Adipose tissue (tissue), 3 donors: ENCODE data around the gene LCE3B. TPM values are rescaled to one million over a fixed set of nuclear protein-coding genes. Genes with fewer than 3 reads are reported as not detected.

Source experiments
- H3K27ac ChIP-seq: one replicate; pipeline ENCODE4 v1.5.1; 2013; ENCODE audit warnings: low read depth, low read length
- WGBS, 3 donors: extraction: QIAGEN DNeasy Blood & Tissue Kit; methylation state at CpG; one replicate each; pipeline ENCODE4 v1.1.7; 2013; 5-methylcytosine and 5-hydroxymethylcytosine counted together
- polyA plus RNA-seq, 3 donors: library from polyadenylated mRNA; stranded (reverse); fragments of 200-250 nt; gene quantifications; one replicate each; pipeline ENCODE4 v1.2.3, GENCODE V29; 2013
- donor health status: healthy with polysubstance abuse.
- donor health status: Bipolar disorder and iron deficiency.
- donor health status: healthy.

The LCE3B gene
- polyA plus RNA-seq, 3 donors, result not detected

- no peak overlapping the region for H3K27ac ChIP-seq
These were observed 33.0 kb downstream of the LCE3B start for GRCh38 chr1:152646656-152647055.

- H3K27ac ChIP-seq, result no peak overlapping the region
- WGBS, 3 donors, result 28 to 32% (median 32%) methylated on average over 10 of the region's 10 CpGs
These were observed 40.5 kb downstream of the LCE3B start for GRCh38 chr1:152654110-152654509.

- WGBS, 3 donors, result 57 to 79% (median 75%) methylated on average over 2 of the region's 2 CpGs
- no peak overlapping the region for H3K27ac ChIP-seq
These were observed 42.8 kb downstream of the LCE3B start for GRCh38 chr1:152656459-152656858.

- no peak overlapping the region for H3K27ac ChIP-seq
- WGBS, 3 donors, result 79 to 84% (median 81%) methylated on average over 4 of the region's 4 CpGs
These were observed 44.1 kb downstream of the LCE3B start for GRCh38 chr1:152657677-152658076.

- no peak overlapping the region for H3K27ac ChIP-seq
- 88 to 91% (median 90%) methylated on average over 3 of the region's 3 CpGs for WGBS, 3 donors
These were observed 45.0 kb downstream of the LCE3B start for GRCh38 chr1:152658649-152659048.

- WGBS, 3 donors, result 50 to 82% (median 65%) methylated on average over 3 of the region's 3 CpGs
These were observed 49.5 kb downstream of the LCE3B start, which contains the start of gene LCE2D for GRCh38 chr1:152663098-152663497. TSS of gene LCE2D (plus strand) at chr1:152663380. CDS start at chr1:152664106, 726 bp downstream.

More at GRCh38 chr1:152663098-152663497, 49.5 kb downstream of the LCE3B start, which contains the start of gene LCE2D:
- H3K27ac ChIP-seq, result no peak within 1 kb of the TSS

Other genes with a start within 250 kb of the LCE3B start
- gene CRNN, start 199.5 kb upstream of the LCE3B start, polyA plus RNA-seq, result 1 to 10 TPM in 1 of 3 donors, under 1 TPM in 1, not detected in 1; 0.36 to 5.0 TPM
- not detected for gene LCE5A, start 103.0 kb upstream of the LCE3B start, polyA plus RNA-seq
- under 1 TPM in 1 of 3 donors, not detected in 2; 0.52 TPM for gene CRCT1, start 99.3 kb upstream of the LCE3B start, polyA plus RNA-seq
- not detected for gene LCE3E, start 47.0 kb upstream of the LCE3B start, polyA plus RNA-seq
- not detected for gene LCE3D, start 33.3 kb upstream of the LCE3B start, polyA plus RNA-seq
- not detected for gene LCE3C, start 13.6 kb upstream of the LCE3B start, polyA plus RNA-seq
- gene LCE3A, start 9.3 kb downstream of the LCE3B start, polyA plus RNA-seq, result not detected
- gene LCE2D, start 49.6 kb downstream of the LCE3B start, polyA plus RNA-seq, result not detected
- not detected for gene LCE2C, start 61.5 kb downstream of the LCE3B start, polyA plus RNA-seq
- gene LCE2B, start 72.3 kb downstream of the LCE3B start, polyA plus RNA-seq, result not detected
- gene LCE2A, start 84.5 kb downstream of the LCE3B start, polyA plus RNA-seq, result not detected
- not detected for gene LCE4A, start 94.3 kb downstream of the LCE3B start, polyA plus RNA-seq
- gene KPRP, start 144.2 kb downstream of the LCE3B start, polyA plus RNA-seq, result not detected
- not detected for gene LCE1F, start 161.3 kb downstream of the LCE3B start, polyA plus RNA-seq
- not detected for gene LCE1E, start 172.4 kb downstream of the LCE3B start, polyA plus RNA-seq
- gene LCE1D, start 182.9 kb downstream of the LCE3B start, polyA plus RNA-seq, result not detected
- not detected for gene LCE1C, start 192.8 kb downstream of the LCE3B start, polyA plus RNA-seq
- gene LCE1B, start 198.2 kb downstream of the LCE3B start, polyA plus RNA-seq, result not detected
- gene LCE1A, start 213.7 kb downstream of the LCE3B start, polyA plus RNA-seq, result not detected
- not detected for gene LCE6A, start 229.0 kb downstream of the LCE3B start, polyA plus RNA-seq
- not detected for gene LCE7A, start 246.2 kb downstream of the LCE3B start, polyA plus RNA-seq